ENCODE results near the gene RASGRP4.

RASGRP4 gene

DNA sequence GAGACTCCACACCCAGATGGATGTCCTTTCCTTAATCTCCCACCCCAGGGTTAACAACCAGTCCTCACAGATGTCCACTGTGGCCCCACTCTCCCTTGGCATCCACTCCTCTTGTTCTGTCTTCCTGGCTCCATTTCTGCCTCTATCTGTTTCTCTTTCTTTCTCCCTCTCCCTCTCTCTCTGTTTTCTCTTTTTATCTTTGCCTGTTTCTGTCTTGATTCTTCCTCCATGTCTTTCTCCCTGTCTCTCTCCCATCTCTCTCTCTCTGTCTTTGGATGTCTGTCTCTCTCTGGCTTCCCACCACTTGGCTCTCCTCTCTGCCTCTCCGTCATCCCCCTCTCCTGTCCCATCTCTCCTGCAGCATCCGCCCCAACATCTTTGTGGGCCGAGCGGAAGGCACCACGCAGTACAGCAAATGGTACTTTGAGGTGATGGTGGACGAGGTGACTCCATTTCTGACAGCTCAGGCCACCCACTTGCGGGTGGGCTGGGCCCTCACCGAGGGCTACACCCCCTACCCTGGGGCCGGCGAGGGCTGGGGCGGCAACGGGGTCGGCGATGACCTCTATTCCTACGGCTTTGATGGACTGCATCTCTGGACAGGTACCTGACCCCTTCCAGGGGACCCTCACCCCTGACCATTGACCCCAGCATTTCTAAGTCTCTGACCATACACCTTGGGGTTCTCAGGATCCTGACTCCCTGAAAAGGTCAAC lies 31.8 kb upstream of the RASGRP4 start:
- Histone ChIP-seq H3K36me3 (ENCODE audit: insufficient read depth, low read depth, low read length) (peaks cover 52% of the 10 kb centered on the region), H3K27me3 (ENCODE audit: insufficient read depth, low read length) (no peaks in the 10 kb centered on the region), H3K9ac (ENCODE audit: low read depth, low read length) (no peak overlapping the region), H3K4me3 (ENCODE audit: low read length) (no peak overlapping the region), H3K4me1 (ENCODE audit: insufficient read depth, low read length) (no peaks in the 10 kb centered on the region), H3K27ac (ENCODE audit: low read length) (no peak overlapping the region), H3K9me3 (ENCODE audit: insufficient read depth, low read depth, low read length) (no peaks in the 10 kb centered on the region)

DNA sequence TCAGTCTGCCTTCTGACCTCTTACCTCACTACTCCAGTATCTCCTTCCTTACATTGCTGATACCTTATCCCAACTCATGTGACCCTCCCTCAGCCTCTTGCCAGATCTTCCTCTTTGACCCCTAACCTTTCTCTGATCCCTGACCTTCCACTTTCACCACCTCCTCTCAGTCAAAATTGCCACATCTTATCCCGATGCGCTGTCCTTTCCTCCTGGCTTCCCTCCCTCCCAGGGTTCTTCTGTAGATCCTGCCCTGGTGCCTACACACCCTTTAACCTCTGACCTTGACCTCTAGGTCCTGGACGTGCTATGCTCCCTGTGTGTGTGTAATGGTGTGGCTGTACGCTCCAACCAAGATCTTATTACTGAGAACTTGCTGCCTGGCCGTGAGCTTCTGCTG lies 31.2 kb upstream of the RASGRP4 start:
- Histone ChIP-seq H3K4me3 (ENCODE audit: low read length) (no peak overlapping the region), H3K9ac (ENCODE audit: low read depth, low read length) (no peak overlapping the region), H3K9me3 (ENCODE audit: insufficient read depth, low read depth, low read length) (no peaks in the 10 kb centered on the region), H3K4me1 (ENCODE audit: insufficient read depth, low read length) (no peaks in the 10 kb centered on the region), H3K27me3 (ENCODE audit: insufficient read depth, low read length) (no peaks in the 10 kb centered on the region), H3K27ac (ENCODE audit: low read length) (no peak overlapping the region), H3K36me3 (ENCODE audit: insufficient read depth, low read depth, low read length) (peaks cover 57% of the 10 kb centered on the region)

DNA sequence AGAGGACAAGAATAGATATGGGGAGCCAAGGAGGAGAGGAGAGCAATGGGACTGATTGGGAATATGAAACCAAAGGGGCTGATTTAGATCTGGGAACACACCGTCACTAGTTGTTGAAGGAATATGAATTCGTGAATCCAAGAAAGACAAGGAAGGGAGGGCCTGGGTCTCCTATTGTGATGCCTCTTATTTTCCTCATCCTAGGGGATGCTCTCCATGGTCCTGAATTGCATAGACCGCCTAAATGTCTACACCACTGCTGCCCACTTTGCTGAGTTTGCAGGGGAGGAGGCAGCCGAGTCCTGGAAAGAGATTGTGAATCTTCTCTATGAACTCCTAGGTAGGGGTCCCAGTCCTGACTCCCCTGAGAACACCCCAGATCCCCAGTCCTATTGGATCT lies 29.0 kb upstream of the RASGRP4 start:
- Histone ChIP-seq H3K27ac (ENCODE audit: low read length) (no peak overlapping the region), H3K36me3 (ENCODE audit: insufficient read depth, low read depth, low read length) (peaks cover 67% of the 10 kb centered on the region), H3K9ac (ENCODE audit: low read depth, low read length) (no peak overlapping the region), H3K9me3 (ENCODE audit: insufficient read depth, low read depth, low read length) (no peaks in the 10 kb centered on the region), H3K4me1 (ENCODE audit: insufficient read depth, low read length) (no peaks in the 10 kb centered on the region), H3K4me3 (ENCODE audit: low read length) (no peak overlapping the region), H3K27me3 (ENCODE audit: insufficient read depth, low read length) (no peaks in the 10 kb centered on the region)

DNA sequence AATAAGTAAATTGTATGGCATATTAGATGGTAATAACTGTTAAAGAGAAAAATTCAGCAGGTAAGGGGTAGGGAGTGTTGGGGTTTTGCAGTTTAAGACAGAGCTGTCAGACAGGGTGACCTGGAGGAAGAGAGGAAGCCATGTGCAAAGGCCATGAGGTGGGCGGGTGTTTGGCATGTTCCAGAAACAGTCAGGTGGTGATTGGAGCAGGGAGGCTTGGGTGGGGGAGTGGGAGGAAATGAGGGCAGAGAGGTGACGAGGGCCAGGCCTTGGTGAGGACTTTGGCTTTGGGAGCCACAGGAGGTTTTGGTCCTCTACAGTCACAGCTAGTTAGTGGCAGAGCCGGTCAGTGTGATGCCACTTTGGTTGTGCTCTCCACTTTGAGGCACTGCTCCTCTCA lies 27.6 kb upstream of the RASGRP4 start:
- Histone ChIP-seq H3K4me1 (ENCODE audit: insufficient read depth, low read length) (no peaks in the 10 kb centered on the region), H3K27ac (ENCODE audit: low read length) (no peak overlapping the region), H3K9ac (ENCODE audit: low read depth, low read length) (no peak overlapping the region), H3K4me3 (ENCODE audit: low read length) (no peak overlapping the region), H3K9me3 (ENCODE audit: insufficient read depth, low read depth, low read length) (no peaks in the 10 kb centered on the region), H3K27me3 (ENCODE audit: insufficient read depth, low read length) (no peaks in the 10 kb centered on the region), H3K36me3 (ENCODE audit: insufficient read depth, low read depth, low read length) (peaks cover 58% of the 10 kb centered on the region)

DNA sequence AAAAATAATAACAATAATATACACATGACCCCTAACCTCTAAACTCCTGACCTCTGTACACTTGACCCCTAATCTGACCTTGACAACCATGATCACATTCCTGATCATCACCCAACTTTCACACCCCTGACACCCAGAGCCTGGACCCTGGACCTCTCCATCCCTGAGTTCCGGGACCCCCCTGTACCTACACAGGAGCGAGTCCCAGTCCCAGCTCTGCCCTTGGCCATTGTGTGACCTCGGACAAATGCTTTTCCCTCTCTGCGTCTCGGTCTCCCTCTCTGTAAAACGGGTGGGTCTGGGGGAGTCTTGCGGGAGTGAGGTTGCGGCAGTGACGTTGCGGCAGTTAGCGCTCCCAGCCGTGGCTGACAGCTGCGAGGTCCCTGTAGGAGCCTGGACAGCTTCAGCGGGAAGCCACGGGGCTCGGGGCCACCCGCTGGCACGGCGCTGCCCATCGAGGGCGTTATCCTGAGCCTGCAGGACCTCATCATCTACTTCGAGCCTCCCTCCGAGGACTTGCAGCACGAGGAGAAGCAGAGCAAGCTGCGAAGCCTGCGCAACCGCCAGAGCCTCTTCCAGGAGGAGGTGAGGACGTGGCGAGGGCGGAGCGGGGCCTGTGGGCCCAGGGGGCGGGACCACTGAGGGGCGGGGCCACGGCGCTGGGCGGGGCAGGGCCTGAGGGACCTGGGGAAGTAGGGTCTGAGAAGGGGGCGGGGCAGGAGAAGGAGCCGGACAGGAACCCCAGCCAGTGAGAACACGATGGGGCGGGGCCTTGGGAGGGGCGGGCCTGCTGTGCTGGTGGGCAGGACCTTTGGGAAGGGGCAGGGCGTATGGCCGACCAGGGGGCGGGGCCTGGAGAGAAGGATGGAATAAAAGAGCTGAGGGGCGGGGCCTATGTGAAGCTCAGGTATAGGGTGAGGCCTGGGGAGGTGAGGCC lies 26.7 kb upstream of the RASGRP4 start:
- Histone ChIP-seq H3K27me3 (ENCODE audit: insufficient read depth, low read length) (no peaks in the 10 kb centered on the region), H3K9me3 (ENCODE audit: insufficient read depth, low read depth, low read length) (no peaks in the 10 kb centered on the region), H3K9ac (ENCODE audit: low read depth, low read length) (peak overlapping the region; percentile 45; the same call in 1 of the 2 replicates), H3K36me3 (ENCODE audit: insufficient read depth, low read depth, low read length) (peaks cover 52% of the 10 kb centered on the region), H3K4me3 (ENCODE audit: low read length) (no peak overlapping the region), H3K27ac (ENCODE audit: low read length) (no peak overlapping the region), H3K4me1 (ENCODE audit: insufficient read depth, low read length) (no peaks in the 10 kb centered on the region)

DNA sequence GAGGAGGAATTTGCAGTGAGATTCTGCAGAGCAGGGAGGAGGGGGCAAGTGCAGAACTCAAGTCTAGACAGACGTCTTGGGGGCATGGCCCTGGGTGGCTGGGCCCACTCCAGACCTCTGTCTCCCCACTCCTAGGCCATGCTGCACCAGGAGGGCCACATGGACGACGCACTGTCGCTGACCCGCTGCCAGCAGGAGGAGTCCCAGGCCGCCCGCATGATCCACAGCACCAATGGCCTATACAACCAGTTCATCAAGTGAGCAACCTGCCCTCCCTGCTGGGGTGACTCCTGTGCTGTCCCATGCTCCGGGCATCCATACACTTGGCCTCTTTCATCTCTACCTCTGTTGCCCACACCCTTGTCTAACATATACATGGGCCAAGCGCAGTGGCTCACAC lies 25.6 kb upstream of the RASGRP4 start:
- peaks cover 46% of the 10 kb centered on the region for H3K36me3 ChIP-seq (ENCODE audit: insufficient read depth, low read depth, low read length)
- no peak overlapping the region for H3K9ac ChIP-seq (ENCODE audit: low read depth, low read length)
- no peak overlapping the region for H3K27ac ChIP-seq (ENCODE audit: low read length)
- no peak overlapping the region for H3K4me3 ChIP-seq (ENCODE audit: low read length)
- H3K4me1 ChIP-seq (ENCODE audit: insufficient read depth, low read length): no peaks in the 10 kb centered on the region
- no peaks in the 10 kb centered on the region for H3K27me3 ChIP-seq (ENCODE audit: insufficient read depth, low read length)
- no peaks in the 10 kb centered on the region for H3K9me3 ChIP-seq (ENCODE audit: insufficient read depth, low read depth, low read length)

DNA sequence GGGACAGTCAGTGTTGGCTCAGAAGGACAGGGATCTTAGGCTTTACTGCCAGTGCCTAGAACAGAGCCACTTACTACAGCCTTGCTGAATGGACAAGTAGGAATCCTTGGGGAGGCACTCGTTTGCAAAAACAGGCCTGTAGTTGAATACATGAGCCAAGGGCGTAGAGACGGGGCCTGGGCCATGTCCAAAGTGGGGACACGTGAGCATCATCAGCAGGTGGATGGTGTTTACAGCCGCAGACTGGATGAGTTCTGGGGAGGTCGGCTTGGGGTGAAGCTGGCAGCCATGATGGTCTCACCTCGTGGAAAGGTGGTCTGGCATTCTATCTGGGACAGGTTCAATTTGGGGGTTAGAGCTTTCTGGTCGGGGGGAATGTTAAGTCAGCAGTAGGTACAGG lies 25.0 kb upstream of the RASGRP4 start:
- no peak overlapping the region for H3K4me3 ChIP-seq (ENCODE audit: low read length)
- H3K4me1 ChIP-seq (ENCODE audit: insufficient read depth, low read length): no peaks in the 10 kb centered on the region

DNA sequence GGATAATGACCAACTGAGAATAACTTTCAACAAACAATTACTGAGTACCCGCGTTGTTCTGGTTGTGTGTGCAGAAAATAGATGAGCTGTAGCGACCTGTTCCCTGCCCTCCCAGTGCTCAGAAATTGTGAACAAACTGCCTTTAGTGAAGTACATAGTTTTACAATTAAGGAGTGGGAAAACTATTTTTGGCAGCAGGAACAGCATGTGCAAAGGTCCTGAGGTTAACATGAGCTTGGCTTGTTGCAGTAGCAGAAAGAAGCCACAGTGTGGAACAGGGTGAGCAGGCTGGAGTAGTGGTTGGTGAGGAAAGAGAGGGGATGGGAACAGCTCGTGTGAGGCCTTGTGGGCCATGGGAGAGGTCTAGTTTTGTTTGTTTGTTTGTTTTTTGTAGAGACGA lies 23.5 kb upstream of the RASGRP4 start:
- no peak overlapping the region for H3K27ac ChIP-seq (ENCODE audit: low read length)
- no peaks in the 10 kb centered on the region for H3K9me3 ChIP-seq (ENCODE audit: insufficient read depth, low read depth, low read length)
- no peaks in the 10 kb centered on the region for H3K4me1 ChIP-seq (ENCODE audit: insufficient read depth, low read length)
- H3K4me3 ChIP-seq (ENCODE audit: low read length): no peak overlapping the region
- H3K9ac ChIP-seq (ENCODE audit: low read depth, low read length): no peak overlapping the region
- no peaks in the 10 kb centered on the region for H3K27me3 ChIP-seq (ENCODE audit: insufficient read depth, low read length)
- H3K36me3 ChIP-seq (ENCODE audit: insufficient read depth, low read depth, low read length): peaks cover 46% of the 10 kb centered on the region

More for the DNA sequence above, 25.0 kb upstream of the RASGRP4 start:
- Histone ChIP-seq H3K27ac (ENCODE audit: low read length) (no peak overlapping the region), H3K9me3 (ENCODE audit: insufficient read depth, low read depth, low read length) (no peaks in the 10 kb centered on the region), H3K36me3 (ENCODE audit: insufficient read depth, low read depth, low read length) (peaks cover 47% of the 10 kb centered on the region), H3K9ac (ENCODE audit: low read depth, low read length) (no peak overlapping the region), H3K27me3 (ENCODE audit: insufficient read depth, low read length) (no peaks in the 10 kb centered on the region)

DNA sequence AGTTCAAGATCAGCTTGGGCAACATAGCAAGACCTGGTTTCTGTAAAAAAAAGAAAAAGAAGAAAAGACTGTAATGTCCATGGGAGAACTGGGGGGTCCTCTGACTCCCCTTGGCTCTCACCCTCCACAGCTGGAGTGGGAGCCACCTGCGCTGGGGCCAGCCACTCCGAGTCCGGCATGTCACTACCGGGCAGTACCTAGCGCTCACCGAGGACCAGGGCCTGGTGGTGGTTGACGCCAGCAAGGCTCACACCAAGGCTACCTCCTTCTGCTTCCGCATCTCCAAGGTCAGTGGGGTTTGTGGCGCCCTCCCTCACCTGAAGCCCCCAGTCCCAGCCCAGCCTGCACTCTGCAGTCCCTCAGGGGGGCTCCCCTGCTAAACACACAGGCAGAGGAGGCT lies 22.2 kb upstream of the RASGRP4 start:
- Histone ChIP-seq H3K4me3 (ENCODE audit: low read length) (no peak overlapping the region), H3K9me3 (ENCODE audit: insufficient read depth, low read depth, low read length) (no peaks in the 10 kb centered on the region), H3K4me1 (ENCODE audit: insufficient read depth, low read length) (no peaks in the 10 kb centered on the region), H3K36me3 (ENCODE audit: insufficient read depth, low read depth, low read length) (peaks cover 59% of the 10 kb centered on the region), H3K27me3 (ENCODE audit: insufficient read depth, low read length) (no peaks in the 10 kb centered on the region), H3K9ac (ENCODE audit: low read depth, low read length) (no peak overlapping the region), H3K27ac (ENCODE audit: low read length) (no peak overlapping the region)

DNA sequence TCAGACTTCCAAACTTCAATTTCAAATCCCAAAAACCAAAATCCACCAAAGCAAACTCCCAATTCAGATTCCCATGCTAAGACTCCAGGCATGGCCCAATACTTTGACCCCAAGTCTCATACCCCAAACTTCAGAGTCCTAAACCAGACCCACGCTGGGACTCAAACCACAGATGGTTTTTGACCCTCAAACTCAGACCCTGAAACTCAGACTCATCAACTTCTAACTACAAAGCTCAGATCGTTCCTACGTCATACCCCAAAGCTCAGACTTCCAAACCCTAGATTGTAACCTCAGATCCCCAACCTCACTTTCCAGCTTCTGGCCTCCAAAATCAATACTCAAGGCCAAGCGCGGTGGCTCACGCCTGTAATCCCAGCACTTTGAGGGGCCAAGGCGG lies 19.3 kb upstream of the RASGRP4 start:
- no peak overlapping the region for H3K4me3 ChIP-seq (ENCODE audit: low read length)
- no peaks in the 10 kb centered on the region; the same call in 1 of the 2 replicates for H3K4me1 ChIP-seq (ENCODE audit: insufficient read depth, low read length)
- H3K36me3 ChIP-seq (ENCODE audit: insufficient read depth, low read depth, low read length): peaks cover 48% of the 10 kb centered on the region
- H3K27ac ChIP-seq (ENCODE audit: low read length): no peak overlapping the region
- H3K9me3 ChIP-seq (ENCODE audit: insufficient read depth, low read depth, low read length): no peaks in the 10 kb centered on the region
- H3K9ac ChIP-seq (ENCODE audit: low read depth, low read length): no peak overlapping the region
- no peaks in the 10 kb centered on the region for H3K27me3 ChIP-seq (ENCODE audit: insufficient read depth, low read length)

DNA sequence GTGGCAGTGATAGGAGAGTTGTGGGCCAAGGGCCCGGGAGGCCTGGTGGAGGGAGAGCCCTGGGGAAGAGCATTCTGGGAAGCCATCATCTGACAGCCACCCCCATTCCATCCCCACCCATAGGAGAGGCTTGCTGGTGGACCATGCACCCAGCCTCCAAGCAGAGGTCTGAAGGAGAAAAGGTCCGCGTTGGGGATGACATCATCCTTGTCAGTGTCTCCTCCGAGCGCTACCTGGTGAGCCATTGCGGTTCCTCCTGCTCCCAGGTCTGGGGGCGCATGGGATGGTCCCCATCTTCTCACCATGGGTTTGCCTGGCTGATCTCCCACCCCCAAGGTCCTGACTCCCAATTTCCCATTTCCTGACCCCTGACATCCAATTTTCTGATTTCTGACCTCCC lies 18.0 kb upstream of the RASGRP4 start:
- Histone ChIP-seq H3K27ac (ENCODE audit: low read length) (no peak overlapping the region), H3K9ac (ENCODE audit: low read depth, low read length) (no peak overlapping the region), H3K4me1 (ENCODE audit: insufficient read depth, low read length) (no peaks in the 10 kb centered on the region; the same call in 1 of the 2 replicates), H3K36me3 (ENCODE audit: insufficient read depth, low read depth, low read length) (peaks cover 39% of the 10 kb centered on the region), H3K4me3 (ENCODE audit: low read length) (no peak overlapping the region), H3K9me3 (ENCODE audit: insufficient read depth, low read depth, low read length) (no peaks in the 10 kb centered on the region), H3K27me3 (ENCODE audit: insufficient read depth, low read length) (no peaks in the 10 kb centered on the region)
